IgD-negative memory B cell (primary cell): ENCODE measurements around the gene GBA2. TPM values are rescaled to one million over a fixed set of nuclear protein-coding genes. Genes with fewer than 3 reads are reported as not detected.

ENCODE experiments used
- H3K27ac Mint-ChIP-seq, 3 donors: one replicate each; pipeline ENCODE4 v1.8.0; 2020 to 2022; ENCODE audit warnings: mild to moderate bottlenecking in 3 of 3, mixed read lengths in 3 of 3, moderate library complexity in 1 of 3
- H3K27me3 Mint-ChIP-seq: one replicate; pipeline ENCODE4 v1.8.0; 2021; ENCODE audit warnings: mixed read lengths
- H3K36me3 Mint-ChIP-seq: one replicate; pipeline ENCODE4 v1.8.0; 2020; ENCODE audit warnings: mild to moderate bottlenecking, mixed read lengths
- H3K4me1 Mint-ChIP-seq, 3 donors: one replicate each; pipeline ENCODE4 v1.8.0; 2020 to 2022; ENCODE audit warnings: mixed read lengths in 3 of 3, mild to moderate bottlenecking in 1 of 3
- H3K4me3 Mint-ChIP-seq, 4 donors: one replicate each; pipeline ENCODE4 v1.8.0; 2020 to 2022; ENCODE audit warnings: mild to moderate bottlenecking in 4 of 4, mixed read lengths in 4 of 4, moderate library complexity in 3 of 4
- H3K9me3 Mint-ChIP-seq, 3 donors: one replicate each; pipeline ENCODE4 v1.8.0; 2020 to 2021; ENCODE audit warnings: mixed read lengths in 3 of 3, mild to moderate bottlenecking in 1 of 3
- polyA plus RNA-seq: library from polyadenylated mRNA; unstranded; fragments of 300-500 nt; fragmentation: Illumina TruSeq; gene quantifications from one replicate; pipeline ENCODE4 v1.2.3, GENCODE V29; 2021

Gene GBA2
- polyA plus RNA-seq, 1 donor from 2014 or later, result 34.6 TPM

DNA sequence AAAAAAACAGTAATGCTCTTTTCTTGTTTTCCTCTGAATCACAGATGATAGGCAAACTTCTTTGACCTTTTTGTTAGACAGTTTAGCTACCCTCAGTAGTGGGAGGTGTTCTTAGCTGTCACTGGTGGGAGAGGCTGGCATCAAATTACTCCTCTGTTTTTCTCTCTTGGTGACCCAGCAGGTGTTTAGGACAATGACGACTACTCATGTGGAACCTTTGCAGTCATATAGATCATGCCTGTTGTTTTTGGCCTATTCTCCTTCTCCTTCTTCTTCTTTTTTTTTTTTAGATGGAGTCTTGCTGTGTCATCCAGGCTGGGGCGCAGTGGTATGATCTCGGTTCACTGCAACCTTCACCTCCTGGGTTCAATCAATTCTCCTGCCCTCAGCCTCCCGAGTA lies 27.0 kb upstream of the GBA2 start:
- Mint-ChIP-seq H3K36me3 (peaks cover 2% of the 10 kb centered on the region), H3K4me3 (no peak overlapping the region), H3K27me3 (no peaks in the 10 kb centered on the region), H3K4me1 (peaks cover 2 to 8% (median 6%) of the 10 kb centered on the region in 3 donors), H3K27ac (peak overlapping the region in 2 of 3 donors; percentile 78 to 83), H3K9me3 (no peaks in the 10 kb centered on the region)

DNA sequence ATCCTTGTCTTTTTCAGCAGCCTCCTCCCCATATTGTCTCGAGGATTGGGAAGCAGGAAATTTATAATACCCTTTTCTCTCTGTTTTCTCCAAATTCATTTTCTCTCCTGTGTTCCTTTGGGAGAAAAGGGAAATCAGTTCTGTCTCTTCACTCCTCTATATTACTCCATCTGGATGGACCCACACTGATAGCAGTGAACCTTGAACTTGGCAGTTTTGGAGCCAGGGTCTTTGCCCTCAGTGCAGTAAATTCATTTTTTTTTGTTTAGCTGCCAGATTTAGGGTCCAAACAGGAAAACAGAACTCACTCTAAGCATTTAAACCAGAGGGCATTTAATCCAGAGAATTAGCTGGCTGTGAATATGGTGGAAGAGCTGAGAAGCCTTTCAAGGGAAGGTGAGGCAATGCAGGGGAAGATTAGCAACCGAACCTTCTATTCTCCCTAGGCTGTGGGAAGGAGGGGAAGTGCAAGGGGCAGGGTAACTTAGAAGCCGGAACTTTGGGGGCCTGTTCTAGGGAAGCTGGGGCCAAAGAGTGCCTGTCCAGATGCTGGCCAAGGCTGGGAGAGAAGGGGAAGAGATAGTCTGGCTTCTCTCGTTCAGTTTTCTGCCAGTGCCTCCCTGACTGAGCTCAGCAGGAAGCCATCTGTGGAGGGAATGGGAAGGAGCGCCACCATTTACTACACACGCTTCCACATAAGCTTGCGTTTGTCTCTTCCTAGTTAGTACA lies 26.0 kb upstream of the GBA2 start:
- no peak overlapping the region for H3K4me3 Mint-ChIP-seq
- no peaks in the 10 kb centered on the region for H3K27me3 Mint-ChIP-seq
- H3K27ac Mint-ChIP-seq, result no peak overlapping the region
- H3K4me1 Mint-ChIP-seq, result peaks cover 2 to 8% (median 6%) of the 10 kb centered on the region in 3 donors
- no peaks in the 10 kb centered on the region for H3K36me3 Mint-ChIP-seq
- no peaks in the 10 kb centered on the region for H3K9me3 Mint-ChIP-seq

GRCh38 chr9:35771943-35772342 lies 22.9 kb upstream of the GBA2 start:
- H3K27ac Mint-ChIP-seq, result no peak overlapping the region
- H3K4me3 Mint-ChIP-seq, result no peak overlapping the region
- H3K36me3 Mint-ChIP-seq, result no peaks in the 10 kb centered on the region
- H3K4me1 Mint-ChIP-seq, result peaks cover 2 to 10% (median 6%) of the 10 kb centered on the region in 3 donors
- no peaks in the 10 kb centered on the region for H3K27me3 Mint-ChIP-seq
- H3K9me3 Mint-ChIP-seq, result no peaks in the 10 kb centered on the region

GRCh38 chr9:35771534-35771933 lies 22.5 kb upstream of the GBA2 start:
- Mint-ChIP-seq H3K9me3 (no peaks in the 10 kb centered on the region), H3K27me3 (no peaks in the 10 kb centered on the region), H3K36me3 (no peaks in the 10 kb centered on the region), H3K4me1 (peaks cover 2 to 10% (median 6%) of the 10 kb centered on the region in 3 donors), H3K27ac (no peak overlapping the region), H3K4me3 (no peak overlapping the region)

DNA sequence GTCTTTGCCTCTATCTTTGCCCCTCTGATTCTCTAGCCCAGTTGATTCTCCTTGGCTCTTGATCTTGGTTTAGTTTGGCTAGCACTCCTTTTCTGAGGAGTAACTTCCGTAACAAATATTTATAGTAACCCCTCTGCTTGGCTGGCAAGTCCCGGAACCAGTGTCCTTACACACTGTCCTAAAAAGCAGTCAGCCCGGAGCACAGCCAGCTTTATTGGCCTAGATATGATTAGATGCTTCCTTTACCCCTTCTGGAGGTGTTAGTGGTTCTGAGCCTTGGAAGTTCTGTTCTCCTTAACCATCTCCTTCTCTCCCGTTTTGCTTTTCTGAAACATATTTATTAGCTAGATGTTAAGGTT lies 22.0 kb upstream of the GBA2 start:
- no peaks in the 10 kb centered on the region for H3K36me3 Mint-ChIP-seq
- no peaks in the 10 kb centered on the region for H3K9me3 Mint-ChIP-seq
- H3K4me1 Mint-ChIP-seq, result peaks cover 3 to 14% (median 4%) of the 10 kb centered on the region in 3 donors
- H3K27ac Mint-ChIP-seq, result no peak overlapping the region
- no peak overlapping the region for H3K4me3 Mint-ChIP-seq
- H3K27me3 Mint-ChIP-seq, result no peaks in the 10 kb centered on the region

DNA sequence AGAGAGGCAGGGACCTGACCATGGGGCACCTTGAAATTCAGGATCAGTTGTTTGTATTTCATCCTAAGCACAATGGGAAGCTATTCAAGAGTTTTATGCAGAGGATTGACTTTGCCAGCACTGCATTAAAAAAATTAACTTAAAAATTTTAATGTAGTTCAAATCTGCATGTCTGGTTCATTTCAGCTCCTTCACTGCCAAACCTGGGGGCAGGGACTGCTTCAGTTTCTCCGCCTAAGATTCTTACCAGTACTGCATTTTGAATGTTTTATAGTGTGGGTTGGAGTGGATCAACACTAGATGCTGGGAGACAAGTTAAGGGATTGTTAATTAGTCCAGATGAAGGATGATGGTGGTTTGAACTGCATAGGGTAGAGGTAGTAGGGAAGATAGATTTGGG lies 20.7 kb upstream of the GBA2 start:
- H3K27me3 Mint-ChIP-seq, result no peaks in the 10 kb centered on the region
- no peak overlapping the region for H3K27ac Mint-ChIP-seq
- H3K4me3 Mint-ChIP-seq, result no peak overlapping the region
- no peaks in the 10 kb centered on the region for H3K36me3 Mint-ChIP-seq
- H3K4me1 Mint-ChIP-seq, result peaks cover 0 to 7% (median 1%) of the 10 kb centered on the region in 3 donors
- H3K9me3 Mint-ChIP-seq, result no peaks in the 10 kb centered on the region

DNA sequence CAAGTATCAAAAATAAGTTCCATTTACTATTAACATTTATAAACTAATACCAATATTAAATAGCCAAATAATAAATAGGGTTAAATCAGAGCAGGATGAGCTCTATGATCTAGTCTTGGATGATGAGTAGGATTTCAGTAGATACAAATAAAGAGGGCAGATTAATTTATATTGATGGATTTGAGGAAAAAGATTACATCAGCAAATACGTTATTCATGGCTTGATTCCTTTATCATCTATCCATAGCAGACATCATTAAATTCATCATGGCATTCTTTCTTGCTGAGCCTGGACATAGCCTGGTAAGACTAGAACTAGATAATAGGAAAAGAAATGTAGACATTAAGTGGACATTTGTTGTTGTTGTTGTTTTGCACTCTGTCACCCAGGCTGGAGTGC lies 18.4 kb upstream of the GBA2 start:
- Mint-ChIP-seq H3K4me1 (peaks cover 1 to 9% (median 7%) of the 10 kb centered on the region in 3 donors), H3K4me3 (no peak overlapping the region), H3K36me3 (peaks cover 4% of the 10 kb centered on the region), H3K9me3 (no peaks in the 10 kb centered on the region), H3K27me3 (no peaks in the 10 kb centered on the region), H3K27ac (no peak overlapping the region)

DNA sequence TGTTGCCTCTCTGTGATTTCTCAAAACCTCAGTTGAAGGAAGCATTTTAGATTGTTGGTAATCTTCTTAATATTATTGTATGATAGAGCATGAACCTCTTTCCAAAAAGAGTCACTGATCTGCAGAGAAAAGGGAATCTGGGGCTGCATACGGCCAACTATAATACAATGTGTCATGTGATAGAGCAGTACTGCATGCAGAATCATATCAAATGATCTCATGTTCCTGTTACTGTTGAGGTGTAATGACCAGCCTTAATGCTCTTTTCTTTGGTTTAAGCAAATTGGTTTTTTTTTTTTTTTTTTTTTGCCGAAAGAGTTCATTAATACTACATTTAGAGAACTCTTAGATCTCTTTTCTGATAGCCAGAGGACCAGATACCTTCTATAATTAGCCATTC lies 18.0 kb upstream of the GBA2 start:
- H3K4me3 Mint-ChIP-seq, result no peak overlapping the region
- H3K9me3 Mint-ChIP-seq, result no peaks in the 10 kb centered on the region
- peaks cover 6 to 11% (median 11%) of the 10 kb centered on the region in 3 donors for H3K4me1 Mint-ChIP-seq
- H3K36me3 Mint-ChIP-seq, result peaks cover 4% of the 10 kb centered on the region
- H3K27ac Mint-ChIP-seq, result no peak overlapping the region
- H3K27me3 Mint-ChIP-seq, result no peaks in the 10 kb centered on the region

DNA sequence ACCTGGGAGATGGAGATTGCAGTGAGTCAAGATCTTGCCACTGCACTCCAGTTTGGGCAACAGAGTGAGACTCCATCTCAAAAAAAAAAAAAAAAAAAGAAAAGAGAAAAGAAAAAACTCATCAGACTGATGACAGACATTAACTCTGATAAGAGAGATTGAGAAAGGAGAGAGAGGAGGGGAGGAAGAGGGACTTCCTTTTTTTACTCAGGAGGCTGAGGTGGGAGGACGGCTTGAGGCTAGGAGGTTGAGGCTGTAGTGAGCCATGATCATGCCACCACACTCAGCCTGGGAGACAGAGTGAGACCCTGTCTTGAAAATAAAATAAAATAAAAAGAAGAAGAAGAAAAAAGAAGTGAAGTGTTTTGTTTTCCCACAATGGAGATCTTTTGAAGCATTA lies 14.8 kb upstream of the GBA2 start:
- Mint-ChIP-seq H3K27ac (no peak overlapping the region), H3K4me3 (no peak overlapping the region), H3K9me3 (no peaks in the 10 kb centered on the region), H3K36me3 (peaks cover 4% of the 10 kb centered on the region), H3K4me1 (peaks cover 12 to 25% (median 23%) of the 10 kb centered on the region in 3 donors), H3K27me3 (no peaks in the 10 kb centered on the region)

DNA sequence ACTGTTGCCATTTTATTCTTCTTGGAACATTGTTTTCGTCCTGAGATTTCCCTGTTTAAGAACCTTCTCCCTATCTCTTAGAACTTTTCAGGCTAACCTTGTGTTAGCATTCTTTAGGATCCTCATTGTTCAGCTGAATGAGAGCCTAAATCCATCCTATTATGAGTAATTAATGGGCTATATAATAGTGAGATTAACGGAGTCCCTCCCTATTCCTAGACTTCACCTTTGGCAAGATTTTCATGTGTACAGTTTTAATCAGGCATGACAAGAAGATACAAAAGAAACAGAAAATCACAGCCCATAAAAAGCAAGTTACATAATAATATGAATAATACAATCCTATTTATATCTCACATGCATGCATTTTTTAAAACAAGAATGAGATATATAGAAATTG lies 14.2 kb upstream of the GBA2 start:
- no peaks in the 10 kb centered on the region for H3K9me3 Mint-ChIP-seq
- no peaks in the 10 kb centered on the region for H3K27me3 Mint-ChIP-seq
- H3K4me3 Mint-ChIP-seq, result no peak overlapping the region
- H3K4me1 Mint-ChIP-seq, result peaks cover 16 to 31% (median 26%) of the 10 kb centered on the region in 3 donors
- peak overlapping the region in 1 of 3 donors; percentile 33 for H3K27ac Mint-ChIP-seq
- H3K36me3 Mint-ChIP-seq, result peaks cover 4% of the 10 kb centered on the region

GRCh38 chr9:35760651-35761050 lies 11.6 kb upstream of the GBA2 start:
- H3K4me1 Mint-ChIP-seq, result peaks cover 29 to 47% (median 32%) of the 10 kb centered on the region in 3 donors
- H3K36me3 Mint-ChIP-seq, result peaks cover 4% of the 10 kb centered on the region
- H3K9me3 Mint-ChIP-seq, result no peaks in the 10 kb centered on the region
- no peak overlapping the region for H3K27ac Mint-ChIP-seq
- H3K4me3 Mint-ChIP-seq, result peak overlapping the region in 1 of 4 donors; percentile 67
- no peaks in the 10 kb centered on the region for H3K27me3 Mint-ChIP-seq

DNA sequence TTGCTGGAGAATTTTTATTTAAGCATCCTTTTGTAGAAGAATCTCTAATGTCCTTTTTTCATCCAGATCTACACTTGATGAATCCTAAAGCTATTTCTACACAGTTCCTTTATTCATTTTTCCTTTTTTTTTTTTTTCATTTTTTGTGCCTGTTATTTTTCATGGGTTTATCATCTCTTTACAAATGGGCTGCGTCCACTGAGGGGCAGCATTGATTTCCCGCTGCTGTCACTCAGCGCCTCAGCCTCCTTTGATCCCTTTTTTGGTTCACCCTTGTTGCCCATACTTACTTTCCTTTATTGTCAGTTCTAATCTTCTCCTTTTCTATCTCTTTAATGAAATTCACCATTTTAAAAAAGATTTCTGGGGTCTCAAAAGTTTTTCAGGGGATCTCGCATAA lies 10.8 kb upstream of the GBA2 start:
- Mint-ChIP-seq H3K4me3 (peak overlapping the region in 3 of 4 donors; percentile 10 to 67 (median 32)), H3K4me1 (peaks cover 32 to 48% (median 34%) of the 10 kb centered on the region in 3 donors), H3K9me3 (no peaks in the 10 kb centered on the region), H3K27ac (peak overlapping the region in 2 of 3 donors; percentile 82 to 95), H3K36me3 (peaks cover 4% of the 10 kb centered on the region), H3K27me3 (no peaks in the 10 kb centered on the region)

DNA sequence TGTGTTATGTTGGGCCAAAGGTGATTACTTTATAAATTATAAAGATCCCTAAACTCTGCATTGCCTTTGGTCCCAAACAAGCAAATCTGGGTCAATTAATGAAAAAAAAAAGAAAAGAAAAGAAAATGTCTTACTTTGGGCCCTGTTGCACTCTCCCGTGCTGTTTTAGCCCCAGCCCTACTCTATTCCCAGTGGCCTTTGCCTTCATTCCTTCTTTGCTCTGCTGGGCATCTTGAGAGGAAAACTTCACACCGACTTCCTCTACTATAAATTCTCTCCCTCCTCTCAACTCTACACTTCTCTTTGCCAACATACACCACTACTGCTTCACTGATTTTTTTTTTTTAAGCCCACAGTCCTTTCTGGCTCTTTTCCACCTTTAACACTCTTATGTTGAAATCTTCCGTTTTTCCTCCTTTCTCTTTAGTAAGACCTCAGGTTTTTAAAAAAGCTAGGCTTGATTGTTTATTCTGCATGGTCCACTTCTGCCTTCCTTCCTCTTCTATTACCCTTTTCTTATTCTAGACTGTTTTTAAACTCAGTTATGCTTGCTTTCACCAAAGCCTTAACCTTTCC lies 9.5 kb upstream of the GBA2 start:
- Mint-ChIP-seq H3K4me3 (peak overlapping the region; percentile 38 to 92 (median 78)), H3K9me3 (no peaks in the 10 kb centered on the region), H3K4me1 (peaks cover 32 to 48% (median 34%) of the 10 kb centered on the region in 3 donors), H3K27me3 (no peaks in the 10 kb centered on the region), H3K36me3 (peaks cover 4% of the 10 kb centered on the region), H3K27ac (peak overlapping the region; percentile 50 to 96 (median 87))

GRCh38 chr9:35757892-35758275 lies 8.9 kb upstream of the GBA2 start:
- no peaks in the 10 kb centered on the region for H3K27me3 Mint-ChIP-seq
- H3K4me1 Mint-ChIP-seq, result peaks cover 32 to 43% (median 34%) of the 10 kb centered on the region in 3 donors

GRCh38 chr9:35757226-35757891 lies 8.3 kb upstream of the GBA2 start:
- no peaks in the 10 kb centered on the region for H3K9me3 Mint-ChIP-seq

More at GRCh38 chr9:35757892-35758275, 8.9 kb upstream of the GBA2 start:
- H3K4me3 Mint-ChIP-seq, result peak overlapping the region; percentile 53 to 99 (median 85)
- peak overlapping the region; percentile 64 to 96 (median 87) for H3K27ac Mint-ChIP-seq
- no peaks in the 10 kb centered on the region for H3K9me3 Mint-ChIP-seq
- H3K36me3 Mint-ChIP-seq, result no peaks in the 10 kb centered on the region

More at GRCh38 chr9:35757226-35757891, 8.3 kb upstream of the GBA2 start:
- Mint-ChIP-seq H3K27me3 (no peaks in the 10 kb centered on the region), H3K36me3 (no peaks in the 10 kb centered on the region), H3K4me1 (peaks cover 31 to 39% (median 35%) of the 10 kb centered on the region in 3 donors), H3K27ac (peak overlapping the region; percentile 87 to 97 (median 96)), H3K4me3 (peak overlapping the region; percentile 92 to 100 (median 97))
